NCI-H82 treated with DMSO at 0.1 percent for 48 hours (cell line): ENCODE results near the gene TREML2.
"Not testable (repeated sequence)": the region's sequence is repeated elsewhere in the genome, so short reads cannot be mapped to it uniquely, and the experiment has no call there.

ENCODE experiments used
- DNase-seq: peaks from one replicate; lab custom pipeline; 2025; ENCODE audit not compliant: unreplicated experiment; lab: John Stamatoyannopoulos, UW

Gene TREML2, protein sequence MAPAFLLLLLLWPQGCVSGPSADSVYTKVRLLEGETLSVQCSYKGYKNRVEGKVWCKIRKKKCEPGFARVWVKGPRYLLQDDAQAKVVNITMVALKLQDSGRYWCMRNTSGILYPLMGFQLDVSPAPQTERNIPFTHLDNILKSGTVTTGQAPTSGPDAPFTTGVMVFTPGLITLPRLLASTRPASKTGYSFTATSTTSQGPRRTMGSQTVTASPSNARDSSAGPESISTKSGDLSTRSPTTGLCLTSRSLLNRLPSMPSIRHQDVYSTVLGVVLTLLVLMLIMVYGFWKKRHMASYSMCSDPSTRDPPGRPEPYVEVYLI

DNA sequence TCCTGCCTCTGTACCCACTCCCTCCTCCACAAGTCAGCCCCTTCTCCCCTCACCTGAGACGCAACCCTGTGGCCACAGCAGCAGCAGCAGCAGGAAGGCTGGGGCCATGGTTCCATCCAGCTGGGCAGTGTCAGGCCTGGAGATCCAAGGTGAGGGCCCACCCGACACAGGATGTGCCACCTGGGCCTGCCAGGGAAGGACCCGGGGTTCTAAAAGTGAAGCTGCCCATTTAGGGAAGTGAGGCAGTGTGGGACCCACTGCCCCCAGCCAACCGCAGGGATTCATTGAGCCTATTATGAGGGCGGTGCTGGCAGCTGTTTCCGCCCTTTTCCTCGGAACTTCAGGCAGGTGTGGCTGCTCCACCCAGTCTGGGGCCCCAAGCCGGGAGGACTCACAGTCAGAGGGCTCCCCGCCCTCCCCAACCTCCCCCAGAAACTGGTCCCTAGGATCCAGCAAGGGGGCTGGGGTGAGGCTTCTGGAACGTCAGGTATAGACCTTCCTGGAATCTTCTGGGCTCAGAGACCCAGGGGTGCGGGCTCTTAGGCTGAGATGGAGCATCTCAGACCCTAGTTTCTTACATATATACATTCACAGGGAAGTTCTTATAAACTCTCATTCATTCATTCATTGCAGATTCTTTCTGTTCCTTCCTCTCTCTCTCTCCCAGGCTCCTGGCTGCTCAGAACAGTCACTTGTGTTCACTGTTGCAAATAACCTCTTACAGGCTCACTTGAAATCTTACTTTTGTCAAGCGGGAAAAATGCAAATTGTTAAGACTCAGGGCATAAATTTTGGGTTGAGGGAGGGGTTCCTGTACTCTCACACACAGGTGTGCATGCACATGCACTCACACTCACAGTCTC lies at the start of gene TREML2:
TREML2 (minus strand) TSS at position 249 of the 863 bp plus-strand sequence; CDS start at position 108, 141 bp downstream.
- DNase-seq: no peak

DNA sequence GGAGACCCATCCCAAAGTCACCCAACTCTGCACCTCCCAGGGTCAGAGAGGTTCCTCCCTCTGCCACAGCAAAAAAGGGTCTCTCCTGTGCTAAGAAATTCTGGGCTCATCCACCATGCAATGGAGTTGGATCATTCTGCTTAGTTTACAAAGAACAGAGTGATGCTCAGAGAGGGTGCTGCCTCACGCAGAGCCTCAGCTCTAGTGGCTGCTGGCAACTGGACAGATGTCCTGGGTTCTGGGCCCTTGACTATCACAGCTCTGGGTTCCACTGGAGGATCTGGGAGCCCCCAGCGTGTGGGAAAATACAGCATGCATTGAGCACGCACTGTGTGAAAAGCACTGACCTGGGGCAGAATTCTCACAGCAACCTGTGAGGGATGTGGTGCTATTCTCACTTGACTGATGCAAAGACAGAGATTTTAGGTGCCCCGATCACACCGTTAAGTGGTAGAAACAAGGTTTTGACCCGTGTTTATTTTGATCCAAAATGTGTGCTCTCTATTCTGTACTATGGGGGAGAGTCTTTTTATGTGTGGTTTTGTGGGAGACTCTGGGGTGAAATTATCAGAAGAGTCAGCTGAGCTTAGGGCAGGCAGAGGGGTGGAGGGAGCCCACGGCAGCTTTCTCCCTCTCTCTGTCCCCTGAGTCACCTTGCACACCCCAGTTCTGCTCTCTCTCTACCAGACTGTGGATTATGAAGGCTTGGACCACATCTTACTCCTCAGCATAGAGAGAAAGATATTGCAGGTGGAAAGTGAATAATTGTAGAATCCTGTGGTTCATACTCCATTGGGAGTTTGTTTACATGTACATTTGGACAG lies 47.1 kb upstream of the TREML2 start:
- no peak for DNase-seq

DNA sequence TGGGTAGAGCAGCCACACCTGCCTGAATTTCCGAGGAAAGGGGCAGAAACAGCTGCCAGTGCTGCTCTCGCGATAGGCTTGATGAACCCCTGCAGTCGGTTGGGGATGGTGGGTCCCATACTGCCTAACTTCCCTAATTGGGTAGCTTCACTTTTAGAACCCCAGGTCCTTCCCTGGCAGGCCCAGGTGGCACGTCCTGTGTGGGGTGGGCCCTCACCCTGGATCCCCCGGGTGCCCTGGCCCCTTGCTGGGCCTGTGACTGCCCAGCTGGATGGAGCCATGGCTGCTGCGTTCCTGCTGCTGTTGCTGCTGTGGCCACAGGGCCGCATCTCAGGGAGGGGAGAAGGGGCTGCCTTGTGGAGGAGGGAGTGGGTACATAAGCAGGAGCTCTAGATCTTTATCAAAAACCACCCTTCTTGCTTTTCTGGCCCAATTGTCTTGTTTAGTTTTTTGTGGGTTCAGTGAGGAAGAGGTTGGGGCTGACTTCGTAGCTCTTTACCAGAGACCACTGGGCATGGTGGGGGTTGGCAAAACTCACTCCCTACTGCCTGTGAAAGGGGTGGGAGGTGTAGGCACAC lies 46.4 kb upstream of the TREML2 start:
- DNase-seq: no peak

DNA sequence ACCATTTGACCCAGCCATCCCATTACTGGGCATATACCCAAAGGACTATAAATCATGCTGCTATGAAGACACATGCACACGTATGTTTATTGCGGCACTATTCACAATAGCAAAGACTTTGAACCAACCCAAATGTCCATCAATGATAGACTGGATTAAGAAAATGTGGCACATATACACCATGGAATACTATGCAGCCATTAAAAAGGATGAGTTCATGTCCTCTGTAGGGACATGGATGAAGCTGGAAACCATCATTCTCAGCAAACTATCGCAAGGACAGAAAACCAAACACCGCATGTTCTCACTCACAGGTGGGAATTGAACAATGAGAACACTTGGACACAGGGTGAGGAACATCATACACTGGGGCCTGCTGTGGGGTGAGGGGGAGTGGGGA lies 45.6 kb upstream of the TREML2 start:
- DNase-seq: not testable (repeated sequence)

DNA sequence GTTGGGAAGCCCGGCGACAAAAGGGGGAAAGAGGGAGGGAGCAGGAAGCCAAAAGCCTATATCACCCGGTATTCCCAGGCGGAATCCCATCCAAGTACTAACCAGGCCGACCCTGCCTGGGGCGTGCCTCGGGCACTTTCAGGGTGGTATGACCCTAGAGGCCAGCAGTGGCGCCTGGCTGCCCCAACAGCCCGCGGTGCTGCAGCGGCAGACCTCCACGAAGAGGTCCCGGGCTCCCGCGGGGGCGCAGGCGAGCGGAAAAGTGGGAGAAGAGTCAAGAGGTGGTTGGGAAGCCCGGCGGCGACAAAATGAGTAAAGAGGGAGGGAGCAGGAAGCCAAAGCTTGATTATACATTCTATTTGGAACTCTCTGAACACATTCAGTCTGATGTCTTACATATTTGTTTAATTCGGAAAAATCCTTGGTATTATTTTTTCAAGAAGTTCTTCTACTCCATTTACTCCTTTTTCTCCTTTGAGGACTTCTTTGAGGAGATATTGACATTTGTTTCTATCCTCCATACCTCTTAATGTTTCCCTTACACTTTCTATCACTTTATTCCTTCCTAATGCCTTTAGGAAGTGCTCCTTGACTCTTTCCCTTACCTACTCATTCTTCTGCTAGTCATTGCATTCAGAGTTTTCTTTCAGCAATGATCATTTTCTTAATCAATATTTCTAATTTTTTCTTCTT lies 38.7 kb upstream of the TREML2 start:
- no peak for DNase-seq

DNA sequence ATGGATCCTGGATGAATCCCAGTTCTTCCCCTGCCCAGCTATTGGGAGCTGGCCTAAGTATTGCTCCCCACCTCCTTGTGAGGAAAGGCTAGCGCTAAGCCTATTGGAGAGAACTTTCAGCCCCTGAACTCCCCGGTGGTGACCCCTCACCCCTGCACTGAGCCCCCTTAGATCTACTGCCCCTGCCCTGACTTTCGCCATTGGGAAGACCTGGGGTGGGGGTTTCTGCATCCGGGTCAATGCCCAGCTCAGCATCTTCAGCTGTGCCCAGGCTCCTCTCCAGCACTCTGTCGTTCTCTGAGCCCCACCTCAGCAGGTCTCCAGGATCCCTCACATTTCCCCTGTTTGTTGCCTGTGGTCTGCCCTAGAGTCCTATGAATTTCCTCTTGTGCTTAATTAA lies 36.2 kb upstream of the TREML2 start:
- no peak for DNase-seq

DNA sequence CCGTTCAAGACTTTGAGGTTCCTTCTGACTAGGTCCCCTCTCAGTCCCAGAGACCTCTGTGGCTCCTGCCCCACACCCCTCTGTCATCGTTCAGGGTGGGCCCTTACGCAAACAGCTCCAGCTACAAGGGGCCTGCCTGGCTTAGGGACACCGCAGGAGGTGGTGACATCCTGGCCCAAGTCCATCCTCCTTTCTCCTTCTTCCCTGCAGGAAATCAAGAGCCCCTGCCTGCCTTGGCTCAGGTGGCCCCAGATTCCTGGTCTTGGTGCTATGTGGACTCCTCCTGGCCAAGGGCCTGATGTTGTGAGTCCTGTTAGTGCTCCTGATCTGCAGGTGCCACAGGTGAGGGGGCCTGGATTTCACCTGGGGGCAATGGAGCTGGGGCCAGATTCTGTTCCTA lies 35.3 kb upstream of the TREML2 start:
- DNase-seq: no peak

DNA sequence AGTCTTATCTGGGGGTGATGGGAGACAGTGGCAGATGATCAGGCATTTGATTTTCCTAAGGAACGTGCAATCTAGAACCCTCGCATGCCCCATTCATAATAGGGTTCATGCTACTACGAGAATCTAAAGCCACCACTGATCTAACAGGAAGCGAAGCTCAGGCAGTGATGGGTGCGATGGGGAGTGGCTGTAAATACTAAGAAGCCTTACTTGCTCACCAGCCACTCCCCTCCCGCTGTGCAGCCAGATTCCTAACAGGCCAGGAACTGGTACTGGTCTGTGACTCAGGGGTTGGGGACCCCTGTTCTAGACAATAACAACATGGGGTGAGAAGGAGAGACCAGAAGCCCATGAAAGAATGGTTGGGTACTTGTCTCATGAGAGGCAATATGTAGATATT lies 31.7 kb upstream of the TREML2 start:
- DNase-seq: no peak

DNA sequence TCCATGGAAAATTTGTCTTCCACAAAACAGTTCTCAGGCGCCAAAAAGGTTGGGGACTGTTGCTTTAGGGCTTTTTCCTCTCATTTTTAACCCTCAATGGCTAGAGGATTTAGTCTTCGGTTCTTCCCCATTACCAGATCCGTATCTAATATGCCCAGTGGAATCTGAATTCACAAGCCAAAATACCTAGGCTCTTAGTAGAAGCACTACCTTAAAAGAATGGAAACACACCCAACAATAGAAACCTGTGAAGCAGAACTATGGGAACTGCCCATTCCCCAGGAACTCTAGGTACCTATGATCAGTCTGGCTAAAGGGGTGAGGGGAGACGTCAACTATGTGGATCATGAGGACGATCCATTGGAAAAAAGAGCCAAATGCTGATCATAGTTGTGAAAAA lies 30.3 kb upstream of the TREML2 start:
- no peak for DNase-seq

DNA sequence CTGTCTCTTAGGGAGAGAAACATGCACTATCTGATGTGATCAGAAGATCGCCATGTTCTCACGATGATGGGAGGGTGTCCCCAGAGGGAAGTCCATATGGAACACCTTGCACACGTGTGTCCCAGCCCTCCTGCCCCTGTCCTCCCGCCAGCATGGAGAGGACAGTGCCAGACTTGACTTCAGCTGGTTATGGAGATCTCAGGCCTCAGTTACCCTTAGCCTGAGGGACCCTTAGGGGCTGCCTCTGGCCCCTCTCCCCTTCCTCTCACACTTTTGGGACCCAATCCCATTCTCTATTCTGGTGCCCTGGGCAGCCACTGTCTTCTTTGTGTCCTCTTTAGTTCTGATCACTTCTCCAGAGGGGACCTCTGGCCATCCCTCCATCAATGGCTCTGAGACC lies 28.8 kb upstream of the TREML2 start:
- no peak for DNase-seq

DNA sequence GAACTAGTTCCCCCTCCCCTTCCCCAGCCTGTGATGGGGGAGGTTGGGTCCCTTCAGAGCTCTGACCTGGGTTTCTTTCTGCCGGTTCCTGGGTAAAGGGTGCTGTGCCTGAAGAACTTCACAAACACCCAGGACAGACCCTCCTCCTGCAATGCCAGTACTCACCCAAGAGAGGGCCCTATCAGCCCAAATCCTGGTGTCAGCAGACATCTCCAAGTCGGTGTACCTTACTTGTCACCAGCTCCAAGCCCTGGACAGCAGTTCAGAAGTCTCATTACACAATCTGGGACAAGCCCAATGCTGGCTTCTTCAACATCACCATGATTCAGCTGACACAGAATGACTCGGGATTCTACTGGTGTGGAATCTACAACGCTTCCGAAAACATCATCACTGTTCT lies 27.7 kb upstream of the TREML2 start:
- no peak for DNase-seq

DNA sequence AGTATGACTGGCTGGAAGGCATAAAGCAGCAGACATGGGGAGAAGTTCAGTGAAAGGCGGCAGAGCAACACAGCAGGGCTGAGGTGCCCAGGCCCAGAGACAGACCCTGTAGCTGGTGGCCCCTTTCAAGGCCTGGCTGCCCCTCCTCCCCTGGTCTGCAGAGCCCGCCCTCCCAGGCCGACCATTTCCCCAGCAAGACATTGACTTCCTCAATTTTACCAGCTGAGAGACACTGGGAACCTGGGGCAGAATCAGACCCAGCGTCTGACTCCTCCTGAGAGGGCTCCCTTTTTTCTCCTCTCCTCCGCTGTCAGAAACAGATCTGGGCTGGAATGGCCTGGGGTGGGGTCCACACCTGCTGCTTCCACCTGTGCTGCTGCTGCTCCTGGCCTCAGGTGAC lies 27.1 kb upstream of the TREML2 start, which contains the start of gene TREML4:
TREML4 (plus strand) TSS at position 254 of the 400 bp plus-strand sequence; CDS start at position 333, 79 bp downstream.
- DNase-seq: no peak

DNA sequence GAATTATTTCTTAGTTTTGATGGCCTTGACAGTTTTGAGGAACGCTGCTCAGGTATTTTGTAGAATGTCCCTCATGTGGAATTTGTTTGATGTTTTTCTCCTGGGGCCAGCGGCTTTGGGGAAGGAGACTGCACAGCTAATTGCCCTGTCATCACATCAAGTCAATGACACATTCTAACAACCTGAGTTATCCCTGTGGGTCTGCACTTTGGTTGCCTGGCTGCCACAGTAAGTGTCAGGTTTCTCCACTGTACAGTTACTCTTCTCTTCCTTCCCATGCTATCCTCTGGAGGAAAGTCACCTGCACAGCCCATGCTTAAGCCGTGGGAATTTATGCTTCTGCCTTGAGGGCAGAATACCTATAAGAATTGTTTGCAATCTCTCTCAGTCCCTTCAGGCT lies 25.8 kb upstream of the TREML2 start:
- no peak for DNase-seq

DNA sequence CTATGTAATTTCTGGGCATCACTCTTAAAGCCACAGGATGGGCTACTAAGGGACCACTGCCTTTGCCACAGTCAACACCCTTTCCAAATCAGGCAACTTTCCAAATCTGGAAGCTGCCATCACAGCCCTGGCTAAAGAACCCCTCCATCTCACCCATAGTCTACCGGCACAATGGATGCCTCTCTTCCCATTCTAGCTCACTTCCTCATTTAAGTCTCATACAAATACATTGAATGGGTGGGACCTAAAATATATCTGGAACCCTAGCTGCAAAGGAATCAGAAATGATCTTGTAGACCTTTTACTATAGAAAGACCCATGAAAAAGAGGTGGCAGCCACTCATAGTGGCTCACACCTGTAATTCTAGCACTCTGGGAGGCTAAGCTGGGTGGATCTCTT lies 23.9 kb upstream of the TREML2 start:
- DNase-seq: no peak

DNA sequence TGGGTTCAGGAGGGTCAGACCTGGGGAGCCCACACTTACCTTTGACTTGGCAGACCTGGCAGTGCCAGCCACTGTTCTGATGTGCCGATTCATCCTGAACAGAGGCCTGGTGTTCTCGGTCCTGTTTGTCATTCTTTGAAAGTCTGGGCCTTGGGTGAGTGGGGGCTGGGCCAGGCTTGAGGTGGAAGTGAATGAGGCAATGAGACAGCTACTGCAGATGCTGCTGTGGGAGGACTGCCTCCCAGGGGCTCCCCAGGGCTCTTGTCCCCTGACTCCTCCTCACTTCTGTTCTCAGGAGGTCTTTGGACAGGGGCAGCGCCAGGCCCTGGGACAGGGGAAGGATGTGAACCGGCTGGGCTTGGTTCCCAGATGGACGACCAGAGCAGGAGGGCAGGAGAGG lies 21.6 kb upstream of the TREML2 start:
- DNase-seq: no peak

DNA sequence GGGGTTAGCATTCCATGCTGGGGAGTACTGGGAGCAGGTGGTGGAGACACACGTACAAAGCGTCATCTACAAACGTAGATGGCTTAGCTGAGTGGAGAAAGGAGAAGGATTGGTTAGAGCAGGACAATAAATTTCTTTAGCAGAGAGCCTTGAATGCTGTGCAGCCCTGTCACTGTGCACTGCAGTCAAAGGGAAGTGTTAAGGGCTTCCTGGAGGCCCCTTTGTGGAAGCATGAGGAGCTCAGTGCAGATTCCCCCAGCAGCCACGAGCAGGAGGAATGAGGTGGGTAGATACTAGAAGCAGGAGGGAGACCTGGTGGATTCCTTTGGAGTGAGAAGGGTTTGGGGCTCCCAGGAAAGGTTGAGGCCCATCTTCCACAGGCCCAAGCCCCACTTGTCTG lies 21.1 kb upstream of the TREML2 start:
- no peak for DNase-seq

DNA sequence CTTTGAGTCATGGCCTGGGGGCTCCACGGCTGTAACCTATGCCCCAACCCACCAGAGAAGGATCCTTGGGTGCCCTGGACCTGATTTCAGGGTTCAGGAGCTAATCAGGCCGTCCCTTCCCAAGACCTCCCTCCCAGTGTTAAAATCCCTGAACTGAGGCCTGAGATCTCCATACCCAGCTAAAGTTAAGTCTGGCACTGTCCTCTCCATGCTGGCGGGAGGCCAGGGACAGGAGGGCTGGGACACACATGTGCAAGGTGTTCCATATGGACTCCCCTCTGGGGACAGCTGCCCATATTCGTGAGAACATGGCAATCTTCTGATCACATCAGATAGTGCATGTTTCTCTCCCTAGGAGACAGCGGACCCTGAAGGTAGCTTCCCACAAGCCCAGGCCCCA lies 15.7 kb upstream of the TREML2 start:
- DNase-seq: no peak

DNA sequence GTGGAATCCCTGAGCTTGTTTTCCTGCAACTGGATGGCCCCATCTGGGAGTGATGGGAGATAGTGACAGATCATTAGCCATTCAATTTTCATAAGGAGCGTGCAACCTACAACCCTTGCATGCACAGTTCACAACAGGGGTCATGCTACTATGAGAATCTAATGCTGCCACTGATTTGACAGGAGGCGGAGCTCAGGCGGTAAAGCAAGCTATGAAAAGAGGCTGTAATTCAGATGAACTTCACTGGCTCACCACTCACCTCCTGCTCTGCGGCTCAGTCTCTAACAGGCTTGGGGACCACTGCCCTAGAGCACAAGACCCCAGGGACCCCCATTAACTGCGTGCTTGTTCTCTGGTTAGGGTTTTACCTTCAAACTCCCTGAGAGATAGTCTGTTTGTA lies 14.8 kb upstream of the TREML2 start:
- DNase-seq: no peak

DNA sequence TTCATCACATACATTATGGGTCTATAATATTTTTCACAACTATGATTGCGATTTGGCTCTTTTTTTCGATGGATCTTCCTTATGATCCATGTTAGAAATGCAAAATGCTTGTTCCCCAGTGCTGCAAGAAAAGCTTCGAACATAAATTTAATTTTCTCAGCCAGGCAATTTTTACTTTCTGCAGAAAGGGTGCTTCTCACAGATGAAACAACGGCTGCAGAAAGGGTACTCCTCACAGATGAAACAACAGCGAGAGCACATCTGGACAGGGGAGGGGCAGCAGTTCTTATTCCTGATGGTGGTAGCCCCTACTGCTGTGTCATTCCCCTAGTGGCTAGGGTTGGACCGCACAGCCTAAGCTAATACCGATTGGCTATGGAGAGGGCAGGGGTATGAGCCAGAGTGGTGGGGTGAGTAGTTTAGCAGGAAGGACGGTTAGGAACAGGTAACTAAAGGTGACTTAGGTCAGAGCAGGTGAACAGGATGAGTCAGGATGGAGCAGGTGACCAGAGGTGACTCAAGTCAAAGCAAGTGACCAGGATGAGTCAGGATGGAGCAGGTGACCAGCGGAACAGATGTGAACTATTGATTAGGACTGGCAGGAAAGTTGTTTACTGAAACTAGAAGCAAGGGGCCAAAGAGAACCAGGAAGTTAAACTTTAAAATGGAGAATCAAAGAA lies 13.8 kb upstream of the TREML2 start:
- DNase-seq: no peak
